Sigmoid colon (tissue), 7 donors: Measurements from ENCODE around the gene PRKCA. TPM values are rescaled to one million over a fixed set of nuclear protein-coding genes. Genes with fewer than 3 reads are reported as not detected.
"Not testable (repeated sequence)": the region's sequence is repeated elsewhere in the genome, so short reads cannot be mapped to it uniquely, and the experiment has no call there.

Experiments
- DNase-seq: peaks from one replicate; pipeline ENCODE4 v3.0.0-alpha.2; 2019
- H3K27ac ChIP-seq, 4 donors: fragments of 200-600 bp; sonication (generic); one replicate each; pipeline ENCODE4 v1.5.1; 2016 to 2019; ENCODE audit warnings: mild to moderate bottlenecking in 1 of 4
- H3K27me3 ChIP-seq, 3 donors: fragments of 200-600 bp; sonication (generic); one replicate each; pipeline ENCODE4 v1.5.1; 2019; ENCODE audit warnings: mild to moderate bottlenecking in 1 of 3
- H3K36me3 ChIP-seq, 4 donors: fragments of 200-600 bp; sonication (generic); one replicate each; pipeline ENCODE4 v1.5.1; 2016 to 2019
- H3K4me1 ChIP-seq, 4 donors: fragments of 200-600 bp; sonication (generic); one replicate each; pipeline ENCODE4 v1.5.1; 2017 to 2019
- H3K4me3 ChIP-seq, 4 donors: fragments of 200-600 bp; sonication (generic); one replicate each; pipeline ENCODE4 v1.5.1; 2017 to 2019; ENCODE audit warnings: mild to moderate bottlenecking in 2 of 4, moderate library complexity in 1 of 4
- H3K9me3 ChIP-seq, 4 donors: fragments of 200-600 bp in 3 of 4; sonication (generic) in 3 of 4; one replicate each; pipeline versions ENCODE4 v1.5.1 to v1.6.1; 2013 to 2019
- CTCF ChIP-seq, 4 experiments: fragments of 450-650 bp in 3 of 4; fragments of 200-600 bp in 1 of 4; IDR thresholded peaks; one replicate each; pipeline ENCODE4 v1.5.1; 2016 to 2019; ENCODE audit warnings: antibody characterized with exemption in 4 of 4, mild to moderate bottlenecking in 3 of 4, moderate library complexity in 2 of 4
- EP300 ChIP-seq, 4 donors: sonication (generic); formaldehyde crosslinking; IDR thresholded peaks; one replicate each; pipeline ENCODE4 v1.6.1; 2017; ENCODE audit warnings: antibody characterized with exemption in 4 of 4
- POLR2A ChIP-seq, 2 donors: fragments of 450-650 bp; IDR thresholded peaks; one replicate each; pipeline ENCODE4 v1.6.1; 2016; ENCODE audit warnings: antibody characterized with exemption in 2 of 2, mild to moderate bottlenecking in 2 of 2, moderate library complexity in 2 of 2
- POLR2AphosphoS5 ChIP-seq, 4 donors: sonication (generic); formaldehyde crosslinking; IDR thresholded peaks; one replicate each; pipeline ENCODE4 v1.6.1; 2017; ENCODE audit warnings: antibody characterized with exemption in 4 of 4
- WGBS, 2 donors: extraction: QIAGEN DNeasy Blood & Tissue Kit; methylation state at CpG; one replicate each; pipeline ENCODE4 v1.1.7; 2013; 5-methylcytosine and 5-hydroxymethylcytosine counted together
- intact Hi-C: fragments of 100-400 bp; cut with DNase I; formaldehyde crosslinking; loops from one replicate; pipeline ENCODE4 v1.15.1; 2023
- polyA plus RNA-seq, 3 donors: library from polyadenylated mRNA; stranded (reverse); fragments of 200-250 nt; gene quantifications; one replicate each; pipeline ENCODE4 v1.2.3, GENCODE V29; 2013
- total RNA-seq, 4 donors: library from RNA; depleted of rRNA; stranded (reverse); fragments of >200 nt; gene quantifications; one replicate each; pipeline ENCODE4 v1.1.0, GENCODE V29; 2016
- donor health status: healthy with polysubstance abuse.
- donor health status: Bipolar disorder and iron deficiency.
- donor health status: healthy.

The PRKCA gene
- total and polyA plus RNA-seq, 7 donors = 6.6 to 58.4 (median 42.6) TPM

GRCh38 chr17:66720567-66720966 is 418.2 kb downstream of the PRKCA start:
- H3K27ac ChIP-seq = no peak overlapping the region
- no peaks in the 10 kb centered on the region for H3K27me3 ChIP-seq
- H3K4me3 ChIP-seq = no peak overlapping the region
- no peaks in the 10 kb centered on the region for H3K36me3 ChIP-seq
- intact Hi-C loops = no loop called here
- WGBS, 2 donors = 95 to 96% methylated on average over 5 of the region's 5 CpGs
- peaks cover 0 to 36% (median 34%) of the 10 kb centered on the region in 4 donors for H3K4me1 ChIP-seq
- H3K9me3 ChIP-seq = no peaks in the 10 kb centered on the region
- DNase-seq = no peak
- no peak for TF ChIP-seq POLR2AphosphoS5 (IDR thresholded peaks at IDR 0.05)
- TF ChIP-seq EP300 (IDR thresholded peaks at IDR 0.05) = no peak

- no peaks in the 10 kb centered on the region for H3K36me3 ChIP-seq
- peaks cover 0 to 36% (median 23%) of the 10 kb centered on the region in 4 donors for H3K4me1 ChIP-seq
- 91 to 97% methylated on average over 2 of the region's 2 CpGs for WGBS, 2 donors
- H3K27me3 ChIP-seq = no peaks in the 10 kb centered on the region
- no peak overlapping the region for H3K27ac ChIP-seq
- no peak overlapping the region for H3K4me3 ChIP-seq
- no peak for DNase-seq
- no peak for TF ChIP-seq EP300 (IDR thresholded peaks at IDR 0.05)
- TF ChIP-seq POLR2A (IDR thresholded peaks at IDR 0.05) = no peak
- no peak for TF ChIP-seq CTCF (IDR thresholded peaks at IDR 0.05)
- no peaks in the 10 kb centered on the region for H3K9me3 ChIP-seq
- intact Hi-C loops = no loop called here
Measured at GRCh38 chr17:66722341-66722740, 419.9 kb downstream of the PRKCA start.

DNA sequence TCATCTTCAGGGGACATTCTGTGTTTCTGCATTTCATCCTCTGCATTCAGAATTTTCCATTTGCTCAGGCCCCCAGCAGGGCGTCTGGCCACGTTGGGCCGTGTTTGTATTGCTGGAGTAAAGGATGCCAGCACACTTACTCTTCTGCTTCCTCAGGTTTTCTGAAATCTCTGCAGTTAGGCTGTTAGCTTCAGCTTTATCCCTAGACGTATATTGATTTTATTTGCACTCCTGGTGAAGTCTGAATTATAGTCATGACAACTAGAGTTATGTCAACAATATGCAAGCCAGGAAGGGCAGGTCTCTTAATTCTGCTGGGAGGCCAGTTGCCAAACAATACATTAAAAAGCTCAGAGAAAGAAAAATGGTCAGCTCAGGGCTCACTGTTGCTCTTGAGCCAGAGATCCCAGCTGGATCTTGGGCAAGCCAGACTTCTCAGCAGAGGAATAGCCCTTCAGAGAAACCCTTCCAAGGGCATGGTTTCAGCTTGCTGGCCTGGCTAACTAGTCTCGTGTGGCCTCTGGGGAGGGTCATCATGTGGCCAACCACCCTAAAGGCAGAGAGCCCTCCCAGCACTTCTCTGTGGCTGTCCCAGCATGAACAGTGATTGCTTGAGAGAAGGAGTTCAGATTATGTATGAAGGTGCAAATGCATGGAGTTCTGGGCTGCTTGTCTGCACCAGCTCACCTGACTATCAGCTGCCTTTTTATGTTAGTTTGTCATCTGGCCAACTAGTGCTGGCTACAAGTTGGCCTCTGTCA is 422.3 kb downstream of the PRKCA start:
- Histone ChIP-seq H3K27ac (peak overlapping the region; percentile 48 to 70 (median 60)), H3K4me1 (peaks cover 0 to 36% (median 23%) of the 10 kb centered on the region in 4 donors), H3K4me3 (no peak overlapping the region), H3K9me3 (no peaks in the 10 kb centered on the region), H3K36me3 (no peaks in the 10 kb centered on the region), H3K27me3 (no peaks in the 10 kb centered on the region)
- intact Hi-C loops = no loop called here
- TF ChIP-seq POLR2AphosphoS5 (IDR thresholded peaks at IDR 0.05) = peak; percentile 13 to 59 (median 36)
- no peak for TF ChIP-seq POLR2A (IDR thresholded peaks at IDR 0.05)
- peak in 1 of 4 donors; percentile 30 for TF ChIP-seq EP300 (IDR thresholded peaks at IDR 0.05)
- 11 to 48% methylated on average over 5 of the region's 5 CpGs for WGBS, 2 donors
- DNase-seq = peak; percentile 67

- H3K27me3 ChIP-seq, H3K9me3 ChIP-seq, DNase-seq, H3K4me3 ChIP-seq, H3K36me3 ChIP-seq, intact Hi-C loops: not testable (repeated sequence)
- peak overlapping the region in 3 of 4 donors; percentile 48 to 70 (median 61) for H3K27ac ChIP-seq
- peaks cover 0 to 36% (median 23%) of the 10 kb centered on the region in 4 donors for H3K4me1 ChIP-seq
- 32 to 68% methylated on average over 4 of the region's 4 CpGs for WGBS, 2 donors
Measured at GRCh38 chr17:66725438-66725837, 423.0 kb downstream of the PRKCA start.

DNA sequence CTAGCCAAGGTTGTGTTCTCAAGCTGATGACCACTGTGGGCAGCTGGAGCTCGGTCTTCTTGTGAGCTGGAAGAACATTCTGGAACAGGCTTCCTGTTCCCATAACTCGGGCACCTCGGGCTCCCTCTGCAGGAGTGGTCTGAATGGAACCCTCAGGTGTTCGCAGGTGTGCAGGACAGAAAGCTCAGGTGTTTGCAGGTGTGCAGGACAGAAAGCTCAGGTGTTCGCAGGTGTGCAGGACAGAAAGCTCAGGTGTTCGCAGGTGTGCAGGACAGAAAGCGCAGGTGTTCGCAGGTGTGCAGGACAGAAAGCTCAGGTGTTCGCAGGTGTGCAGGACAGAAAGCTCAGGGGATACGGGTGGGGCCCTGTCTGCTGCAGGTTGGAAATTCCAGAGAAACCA is 423.5 kb downstream of the PRKCA start:
- 79 to 91% methylated on average over 10 of the region's 10 CpGs for WGBS, 2 donors
- no peaks in the 10 kb centered on the region for H3K9me3 ChIP-seq
- DNase-seq = peak; percentile 40
- intact Hi-C loops = no loop called here
- no peak overlapping the region for H3K4me3 ChIP-seq
- peaks cover 0 to 36% (median 23%) of the 10 kb centered on the region in 4 donors for H3K4me1 ChIP-seq
- no peaks in the 10 kb centered on the region for H3K27me3 ChIP-seq
- no peak for TF ChIP-seq POLR2AphosphoS5 (IDR thresholded peaks at IDR 0.05)
- no peak for TF ChIP-seq EP300 (IDR thresholded peaks at IDR 0.05)
- no peak for TF ChIP-seq POLR2A (IDR thresholded peaks at IDR 0.05)
- TF ChIP-seq CTCF (IDR thresholded peaks at IDR 0.05) = no peak
- H3K27ac ChIP-seq = peak overlapping the region in 1 of 4 donors; percentile 70
- no peaks in the 10 kb centered on the region for H3K36me3 ChIP-seq

DNA sequence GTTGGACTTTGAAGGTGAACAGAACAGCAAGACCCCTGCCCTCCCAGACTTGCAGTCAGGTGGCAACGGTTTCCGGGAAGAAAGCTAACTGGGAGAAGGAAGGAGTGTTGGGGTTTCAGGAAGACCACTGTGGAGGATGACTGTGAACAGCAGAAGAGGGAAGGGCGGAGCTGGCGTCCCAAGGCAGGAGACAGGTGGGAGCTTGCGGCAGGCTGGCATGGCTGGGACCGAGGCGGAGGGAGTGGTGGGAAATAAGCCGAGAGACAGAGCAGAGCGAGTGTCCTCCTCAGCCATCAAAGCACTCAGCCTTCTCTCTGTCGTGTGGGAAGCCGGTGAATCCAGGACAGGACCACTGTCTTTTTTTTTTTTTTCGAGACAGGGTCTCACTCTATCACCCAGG is 424.0 kb downstream of the PRKCA start:
- peak; percentile 64 for DNase-seq
- Histone ChIP-seq H3K36me3 (no peaks in the 10 kb centered on the region), H3K9me3 (no peaks in the 10 kb centered on the region), H3K27ac (no peak overlapping the region), H3K27me3 (no peaks in the 10 kb centered on the region), H3K4me1 (peaks cover 0 to 36% (median 23%) of the 10 kb centered on the region in 4 donors), H3K4me3 (no peak overlapping the region)
- 95 to 97% methylated on average over 12 of the region's 12 CpGs for WGBS, 2 donors
- intact Hi-C loops = no loop called here
- TF ChIP-seq POLR2A (IDR thresholded peaks at IDR 0.05) = no peak
- TF ChIP-seq CTCF (IDR thresholded peaks at IDR 0.05) = no peak
- no peak for TF ChIP-seq POLR2AphosphoS5 (IDR thresholded peaks at IDR 0.05)
- TF ChIP-seq EP300 (IDR thresholded peaks at IDR 0.05) = no peak
